Testis (tissue), 3 donors: ENCODE results near the gene FSD1. TPM values are rescaled to one million over a fixed set of nuclear protein-coding genes. Genes with fewer than 3 reads are reported as not detected.
"Not testable (repeated sequence)": the region's sequence is repeated elsewhere in the genome, so short reads cannot be mapped to it uniquely, and the experiment has no call there.

Experiments used
- DNase-seq: peaks from one replicate; pipeline ENCODE4 v3.0.0-alpha.2; 2019
- H3K27ac ChIP-seq, 2 donors: fragments of 200-600 bp; sonication (generic); one replicate each; pipeline ENCODE4 v1.5.1; 2019
- H3K27me3 ChIP-seq: fragments of 200-600 bp; sonication (generic); one replicate; pipeline ENCODE4 v1.5.1; 2019
- H3K36me3 ChIP-seq: fragments of 200-600 bp; sonication (generic); one replicate; pipeline ENCODE4 v1.5.1; 2017; ENCODE audit warnings: low read depth; ENCODE audit errors: missing control alignments
- H3K4me1 ChIP-seq: fragments of 200-600 bp; sonication (generic); one replicate; pipeline ENCODE4 v1.5.1; 2019
- H3K4me3 ChIP-seq, 2 donors: fragments of 200-600 bp; sonication (generic); one replicate each; pipeline ENCODE4 v1.5.1; 2017 to 2019
- H3K9me3 ChIP-seq: fragments of 200-600 bp; sonication (generic); one replicate; pipeline ENCODE4 v1.5.1; 2017
- CTCF ChIP-seq, 3 experiments: fragments of 450-650 bp in 2 of 3; fragments of 200-600 bp in 1 of 3; sonication (generic) in 1 of 3; IDR thresholded peaks; one replicate each; pipeline ENCODE4 v1.5.1; 2016 to 2019; ENCODE audit warnings: antibody characterized with exemption in 3 of 3, mild to moderate bottlenecking in 2 of 3, moderate library complexity in 1 of 3
- POLR2A ChIP-seq: fragments of 450-650 bp; IDR thresholded peaks from one replicate; pipeline ENCODE4 v1.6.1; 2017; ENCODE audit warnings: antibody characterized with exemption, mild to moderate bottlenecking, moderate library complexity
- WGBS, 2 donors: methylation state at CpG; one replicate each; pipeline ENCODE4 v1.1.5; 2018; 5-methylcytosine and 5-hydroxymethylcytosine counted together
- intact Hi-C: fragments of 100-400 bp; cut with DNase I; formaldehyde crosslinking; loops from one replicate; pipeline ENCODE4 v1.15.1; 2023; ENCODE audit warnings: low total_unique reads
- polyA plus RNA-seq: library from polyadenylated mRNA; stranded (reverse); fragments of 350-450 nt; fragmentation: Illumina TruSeq; extraction: RNeasy Lipid Tissue Mini Kit (QIAGEN cat#74804); gene quantifications from one replicate; pipeline ENCODE4 v1.2.3, GENCODE V29; 2014; ENCODE audit warnings: low read depth, low replicate concordance; ENCODE audit not compliant: insufficient read depth
- total RNA-seq, 2 donors: library from RNA; depleted of rRNA; stranded (reverse); fragments of >200 nt; gene quantifications; one replicate each; pipeline ENCODE4 v1.2.3, GENCODE V29; 2016

Gene FSD1
- total and polyA plus RNA-seq, 3 donors from 2014 or later = 18.2 to 24.9 (median 24.1) TPM

GRCh38 chr19:4284974-4285373, 19.4 kb upstream of the FSD1 start:
- DNase-seq = no peak
- no peaks in the 10 kb centered on the region for H3K9me3 ChIP-seq
- no peak overlapping the region for H3K27ac ChIP-seq
- H3K27me3 ChIP-seq = no peaks in the 10 kb centered on the region
- TF ChIP-seq CTCF (IDR thresholded peaks at IDR 0.05) (no peak), POLR2A (no peak)
- H3K36me3 ChIP-seq = no peaks in the 10 kb centered on the region
- H3K4me3 ChIP-seq = peak overlapping the region in 1 of 2 donors; percentile 12
- WGBS, 2 donors = 48 to 49% methylated on average over 6 of the region's 6 CpGs
- intact Hi-C loops = no loop called here
- no peaks in the 10 kb centered on the region for H3K4me1 ChIP-seq

- intact Hi-C loops, H3K4me1 ChIP-seq, H3K27me3 ChIP-seq, H3K4me3 ChIP-seq, H3K27ac ChIP-seq, H3K36me3 ChIP-seq, DNase-seq, H3K9me3 ChIP-seq: not testable (repeated sequence)
- WGBS, 2 donors = 87 to 91% methylated on average over 4 of the region's 4 CpGs
These were observed 18.3 kb upstream of the FSD1 start for GRCh38 chr19:4286141-4286540.

- Histone ChIP-seq H3K4me1 (no peaks in the 10 kb centered on the region), H3K36me3 (no peaks in the 10 kb centered on the region), H3K4me3 (no peak overlapping the region), H3K27me3 (no peaks in the 10 kb centered on the region), H3K27ac (no peak overlapping the region), H3K9me3 (no peaks in the 10 kb centered on the region)
- intact Hi-C loops = no loop called here
- TF ChIP-seq CTCF (IDR thresholded peaks at IDR 0.05) (no peak), POLR2A (no peak)
- DNase-seq = no peak
- WGBS, 2 donors = 80 to 87% methylated on average over 14 to 16 of the region's 16 CpGs
These were observed 16.2 kb upstream of the FSD1 start for GRCh38 chr19:4288091-4288777.

GRCh38 chr19:4291184-4291732, 13.1 kb upstream of the FSD1 start:
- 86 to 87% methylated on average over 8 of the region's 8 CpGs for WGBS, 2 donors
- Histone ChIP-seq H3K36me3 (no peaks in the 10 kb centered on the region), H3K9me3 (no peaks in the 10 kb centered on the region), H3K27ac (no peak overlapping the region), H3K27me3 (no peaks in the 10 kb centered on the region), H3K4me3 (no peak overlapping the region), H3K4me1 (no peaks in the 10 kb centered on the region)
- intact Hi-C loops = no loop called here
- TF ChIP-seq POLR2A (no peak), CTCF (IDR thresholded peaks at IDR 0.05) (no peak)
- no peak for DNase-seq

GRCh38 chr19:4292515-4292914, 11.9 kb upstream of the FSD1 start:
- Histone ChIP-seq H3K4me3 (no peak overlapping the region), H3K27ac (no peak overlapping the region), H3K4me1 (no peaks in the 10 kb centered on the region), H3K36me3 (no peaks in the 10 kb centered on the region), H3K27me3 (no peaks in the 10 kb centered on the region), H3K9me3 (no peaks in the 10 kb centered on the region)
- intact Hi-C loops = no loop called here
- DNase-seq = no peak
- 80 to 88% methylated on average over 8 to 15 of the region's 15 CpGs for WGBS, 2 donors
- TF ChIP-seq POLR2A (no peak), CTCF (IDR thresholded peaks at IDR 0.05) (no peak)
